ENCODE results near the gene FGF18. TPM values are rescaled to one million over a fixed set of nuclear protein-coding genes. Genes with fewer than 3 reads are reported as not detected.

The FGF18 gene
- total and polyA plus RNA-seq, 10 of the 15 experiments (the other 5 are each of a cell fraction or from before 2014, with no cell fraction given): 0.03 to 0.10 (median 0.06) TPM; not detected in 5

DNA sequence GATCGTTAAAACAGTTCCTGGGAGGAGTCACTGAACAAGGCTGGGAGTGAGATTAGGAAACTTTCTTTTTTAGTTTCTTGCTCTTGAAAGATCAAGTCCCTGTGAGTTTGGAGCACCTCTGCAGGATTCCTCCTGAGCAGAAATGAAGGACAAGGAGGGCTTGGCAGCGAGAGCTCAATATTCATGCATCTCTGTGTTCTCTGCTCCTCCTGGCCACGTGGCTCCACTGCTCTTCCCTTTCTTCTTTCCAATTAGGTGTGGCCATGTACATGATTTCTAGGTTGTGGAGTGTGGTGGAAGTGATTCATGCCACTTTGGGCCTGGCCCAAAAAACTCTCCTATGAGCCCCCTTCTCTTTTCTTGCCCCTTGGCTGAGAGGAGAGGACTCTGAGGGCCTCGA is 67.2 kb downstream of the FGF18 start:
- no peaks in the 10 kb centered on the region for H3K36me3 ChIP-seq (ENCODE audit: control insufficient read depth in 2 of 2, insufficient read depth in 2 of 2, low read length in 1 of 2)
- no peaks in the 10 kb centered on the region for H3K79me2 ChIP-seq (ENCODE audit: control insufficient read depth, insufficient read depth, low read length)
- H3K9ac ChIP-seq (ENCODE audit: control insufficient read depth, insufficient read depth, low read length): no peak overlapping the region
- ChIA-PET RAD21 (ENCODE audit: unreplicated experiment) (no interaction called here), POLR2A (no interaction called here), SMC1A (ENCODE audit: uncharacterized antibody, unreplicated experiment) (no interaction called here), CTCF (no interaction called here)
- H3K4me2 ChIP-seq (ENCODE audit: control insufficient read depth, insufficient read depth): no peak overlapping the region
- intact Hi-C loops (cut with micrococcal nuclease; ENCODE audit: unreplicated experiment) (no loop called here), in situ Hi-C loops (cut with MboI) (loop anchor here (5.0 kb wide), 1 partner anchor 421 kb away; no protein-coding TSS in a partner anchor)
- no peaks in the 10 kb centered on the region for H4K20me1 ChIP-seq (ENCODE audit: control insufficient read depth, insufficient read depth)
- DNase-seq (ENCODE audit: low read depth, low spot score) (no peak), ATAC-seq (no peak), FAIRE-seq (no peak)
- no peak overlapping the region for H2AFZ ChIP-seq (ENCODE audit: control insufficient read depth, low read depth, low read length)
- no peaks in the 10 kb centered on the region; a peak in 2 of 4 replicates for H3K27me3 ChIP-seq (replicated peaks in 1 of 2; ENCODE audit: control insufficient read depth in 2 of 2, insufficient read depth in 2 of 2, low read length in 1 of 2)
- 52% methylated on average over 4 of the region's 4 CpGs for WGBS (ENCODE audit: insufficient coverage, insufficient replicate concordance, low lambda C conversion rate, missing lambda C conversion rate)
- H3K27ac ChIP-seq (ENCODE audit: control insufficient read depth, insufficient read depth): no peak overlapping the region
- H3K4me3 ChIP-seq: no peak overlapping the region
- no peak for TF ChIP-seq PAX5 (IDR thresholded peaks at IDR 0.05; ENCODE audit: borderline replicate concordance, low read depth, low read length)
- TF ChIP-seq ZNF622 (IDR thresholded peaks at IDR 0.05): no peak
- TF ChIP-seq SUZ12 (IDR thresholded peaks at IDR 0.05; ENCODE audit: unreplicated experiment): no peak
- TF ChIP-seq SMAD1 (IDR thresholded peaks at IDR 0.05; ENCODE audit: low read depth, partially characterized antibody): no peak
- TF ChIP-seq TAF1 (IDR thresholded peaks at IDR 0.05; ENCODE audit: borderline replicate concordance, low read depth, low read length): no peak
- TF ChIP-seq, protein P1, sequence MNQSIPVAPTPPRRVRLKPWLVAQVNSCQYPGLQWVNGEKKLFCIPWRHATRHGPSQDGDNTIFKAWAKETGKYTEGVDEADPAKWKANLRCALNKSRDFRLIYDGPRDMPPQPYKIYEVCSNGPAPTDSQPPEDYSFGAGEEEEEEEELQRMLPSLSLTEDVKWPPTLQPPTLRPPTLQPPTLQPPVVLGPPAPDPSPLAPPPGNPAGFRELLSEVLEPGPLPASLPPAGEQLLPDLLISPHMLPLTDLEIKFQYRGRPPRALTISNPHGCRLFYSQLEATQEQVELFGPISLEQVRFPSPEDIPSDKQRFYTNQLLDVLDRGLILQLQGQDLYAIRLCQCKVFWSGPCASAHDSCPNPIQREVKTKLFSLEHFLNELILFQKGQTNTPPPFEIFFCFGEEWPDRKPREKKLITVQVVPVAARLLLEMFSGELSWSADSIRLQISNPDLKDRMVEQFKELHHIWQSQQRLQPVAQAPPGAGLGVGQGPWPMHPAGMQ (IDR thresholded peaks at IDR 0.05; ENCODE audit: borderline replicate concordance): no peak
- no peak for TF ChIP-seq CHD2 (IDR thresholded peaks at IDR 0.05; ENCODE audit: borderline replicate concordance, low read depth, low read length)
- no peak for TF ChIP-seq SIX5 (IDR thresholded peaks at IDR 0.05; ENCODE audit: low read depth, low read length, severe bottlenecking)
- TF ChIP-seq RAD21 (IDR thresholded peaks at IDR 0.05; ENCODE audit: insufficient read depth, low read depth, low read length): no peak
- TF ChIP-seq STAT1 (conservative IDR thresholded peaks at IDR 0.05): no peak
- no peak for TF ChIP-seq ESRRA (IDR thresholded peaks at IDR 0.05; ENCODE audit: low read length)
- TF ChIP-seq YBX1 (IDR thresholded peaks at IDR 0.05): no peak
- TF ChIP-seq ATF7 (IDR thresholded peaks at IDR 0.05; ENCODE audit: low read depth): no peak
- no peak for TF ChIP-seq MEF2B (IDR thresholded peaks at IDR 0.05; ENCODE audit: partially characterized antibody, poor library complexity, severe bottlenecking)
- TF ChIP-seq, protein P2, sequence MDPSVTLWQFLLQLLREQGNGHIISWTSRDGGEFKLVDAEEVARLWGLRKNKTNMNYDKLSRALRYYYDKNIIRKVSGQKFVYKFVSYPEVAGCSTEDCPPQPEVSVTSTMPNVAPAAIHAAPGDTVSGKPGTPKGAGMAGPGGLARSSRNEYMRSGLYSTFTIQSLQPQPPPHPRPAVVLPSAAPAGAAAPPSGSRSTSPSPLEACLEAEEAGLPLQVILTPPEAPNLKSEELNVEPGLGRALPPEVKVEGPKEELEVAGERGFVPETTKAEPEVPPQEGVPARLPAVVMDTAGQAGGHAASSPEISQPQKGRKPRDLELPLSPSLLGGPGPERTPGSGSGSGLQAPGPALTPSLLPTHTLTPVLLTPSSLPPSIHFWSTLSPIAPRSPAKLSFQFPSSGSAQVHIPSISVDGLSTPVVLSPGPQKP (IDR thresholded peaks at IDR 0.05; ENCODE audit: low read depth, low read length): no peak
- no peak for TF ChIP-seq ZNF384 (IDR thresholded peaks at IDR 0.05; ENCODE audit: borderline replicate concordance, low read depth, low read length)
- no peak for TF ChIP-seq MTA2 (IDR thresholded peaks at IDR 0.05; ENCODE audit: low read depth)
- no peak for TF ChIP-seq KLF5 (IDR thresholded peaks at IDR 0.05; ENCODE audit: partially characterized antibody)
- TF ChIP-seq STAT3 (IDR thresholded peaks at IDR 0.05; ENCODE audit: low read depth, low read length): no peak
- no TSS peak for BruUV-seq (replicated peaks)
- no peaks in the 10 kb centered on the region for H3K4me1 ChIP-seq (ENCODE audit: control insufficient read depth, insufficient read depth, low read length)
- no peaks in the 10 kb centered on the region for H3K9me3 ChIP-seq (replicated peaks; ENCODE audit: control insufficient read depth, insufficient read depth, low read length)
